KMS-11 (cell line): ENCODE results near the gene SEMA5A.

Experiments
- H2AFZ ChIP-seq: fragments of 200-600 bp; sonication (generic); 2 replicates; pipeline ENCODE4 v1.6.1; 2016; ENCODE audit warnings: antibody characterized with exemption, mixed run types, low read depth
- H3K27ac ChIP-seq: fragments of 200-600 bp; sonication (generic); 2 replicates; pipeline ENCODE4 v1.6.1; 2016; ENCODE audit warnings: mild to moderate bottlenecking, mixed run types
- H3K27me3 ChIP-seq: fragments of 200-600 bp; sonication (generic); 2 replicates; pipeline ENCODE4 v1.6.1; 2017; ENCODE audit warnings: mild to moderate bottlenecking, low read depth, mixed run types, moderate library complexity; ENCODE audit not compliant: insufficient read depth
- H3K36me3 ChIP-seq: fragments of 200-600 bp; sonication (generic); 2 replicates; pipeline ENCODE4 v1.6.1; 2017; ENCODE audit warnings: mild to moderate bottlenecking, mixed run types; ENCODE audit not compliant: insufficient read depth
- H3K4me1 ChIP-seq: fragments of 200-600 bp; sonication (generic); 2 replicates; pipeline ENCODE4 v1.6.1; 2016; ENCODE audit warnings: mild to moderate bottlenecking, low read depth, mixed run types; ENCODE audit not compliant: poor library complexity, severe bottlenecking
- H3K4me2 ChIP-seq: fragments of 200-600 bp; sonication (generic); 2 replicates; pipeline ENCODE4 v1.7.0; 2016; ENCODE audit warnings: mild to moderate bottlenecking, mixed run types
- H3K4me3 ChIP-seq: fragments of 200-600 bp; sonication (generic); IDR thresholded peaks from 2 replicates; pipeline ENCODE4 v1.6.1; 2017; ENCODE audit warnings: low read depth, low read length, mixed read lengths; ENCODE audit not compliant: insufficient read depth
- H3K79me2 ChIP-seq: fragments of 200-600 bp; sonication (generic); 2 replicates; pipeline ENCODE4 v1.6.1; 2016; ENCODE audit warnings: low read depth, mixed run types; ENCODE audit not compliant: insufficient read depth
- H3K9ac ChIP-seq: fragments of 200-600 bp; sonication (generic); 2 replicates; pipeline ENCODE4 v1.6.1; 2016; ENCODE audit warnings: mild to moderate bottlenecking, mixed run types
- H4K20me1 ChIP-seq: fragments of 200-600 bp; sonication (generic); 2 replicates; pipeline ENCODE4 v1.6.1; 2016; ENCODE audit warnings: mild to moderate bottlenecking, mixed run types; ENCODE audit not compliant: insufficient read depth
- CTCF ChIP-seq: fragments of 200-600 bp; sonication (generic); conservative IDR thresholded peaks from 2 replicates; pipeline ENCODE4 v1.6.1; 2017; ENCODE audit warnings: low read depth, mild to moderate bottlenecking, antibody characterized with exemption, low read length, moderate library complexity, mixed read lengths

The SEMA5A gene

GRCh38 chr5:9540791-9541190 lies 5.1 kb downstream of the SEMA5A start:
- TF ChIP-seq CTCF: no peak
- Histone ChIP-seq H4K20me1 (no peaks in the 10 kb centered on the region), H3K9ac (no peak overlapping the region), H3K4me2 (no peak overlapping the region), H3K36me3 (no peaks in the 10 kb centered on the region), H3K27ac (no peak overlapping the region), H2AFZ (no peak overlapping the region), H3K27me3 (no peaks in the 10 kb centered on the region), H3K79me2 (no peaks in the 10 kb centered on the region), H3K4me3 (no peak overlapping the region), H3K4me1 (peaks cover 37% of the 10 kb centered on the region)

GRCh38 chr5:9538504-9538903 lies 7.4 kb downstream of the SEMA5A start:
- Histone ChIP-seq H3K4me2 (no peak overlapping the region), H3K36me3 (no peaks in the 10 kb centered on the region), H3K9ac (no peak overlapping the region), H3K4me1 (peaks cover 48% of the 10 kb centered on the region), H3K27me3 (no peaks in the 10 kb centered on the region), H4K20me1 (no peaks in the 10 kb centered on the region), H2AFZ (no peak overlapping the region), H3K79me2 (no peaks in the 10 kb centered on the region), H3K27ac (no peak overlapping the region), H3K4me3 (no peak overlapping the region)
- no peak for TF ChIP-seq CTCF

GRCh38 chr5:9537223-9538141 lies 8.4 kb downstream of the SEMA5A start:
- H3K36me3 ChIP-seq: no peaks in the 10 kb centered on the region
- peak overlapping the region; percentile 69 for H3K4me2 ChIP-seq
- H3K4me3 ChIP-seq: no peak overlapping the region
- no peaks in the 10 kb centered on the region for H4K20me1 ChIP-seq
- no peak overlapping the region for H2AFZ ChIP-seq
- peaks cover 58% of the 10 kb centered on the region for H3K4me1 ChIP-seq
- no peaks in the 10 kb centered on the region for H3K79me2 ChIP-seq
- H3K9ac ChIP-seq: no peak overlapping the region
- H3K27ac ChIP-seq: peak overlapping the region; percentile 8; the same call in 1 of the 2 replicates
- no peak for TF ChIP-seq CTCF
- no peaks in the 10 kb centered on the region for H3K27me3 ChIP-seq

- TF ChIP-seq CTCF: no peak
- Histone ChIP-seq H4K20me1 (no peaks in the 10 kb centered on the region), H3K27ac (no peak overlapping the region), H2AFZ (no peak overlapping the region), H3K4me1 (peaks cover 59% of the 10 kb centered on the region), H3K4me2 (peak overlapping the region; percentile 69), H3K9ac (no peak overlapping the region), H3K36me3 (no peaks in the 10 kb centered on the region), H3K79me2 (no peaks in the 10 kb centered on the region), H3K27me3 (no peaks in the 10 kb centered on the region), H3K4me3 (no peak overlapping the region)
These were observed 9.2 kb downstream of the SEMA5A start for GRCh38 chr5:9536717-9537116.
